ENCODE data around the gene PRKAG2. TPM values are rescaled to one million over a fixed set of nuclear protein-coding genes. Genes with fewer than 3 reads are reported as not detected.

Gene PRKAG2
- total RNA-seq, 4 donors from 2014 or later, result 25.1 to 57.8 (median 46.7) TPM

DNA sequence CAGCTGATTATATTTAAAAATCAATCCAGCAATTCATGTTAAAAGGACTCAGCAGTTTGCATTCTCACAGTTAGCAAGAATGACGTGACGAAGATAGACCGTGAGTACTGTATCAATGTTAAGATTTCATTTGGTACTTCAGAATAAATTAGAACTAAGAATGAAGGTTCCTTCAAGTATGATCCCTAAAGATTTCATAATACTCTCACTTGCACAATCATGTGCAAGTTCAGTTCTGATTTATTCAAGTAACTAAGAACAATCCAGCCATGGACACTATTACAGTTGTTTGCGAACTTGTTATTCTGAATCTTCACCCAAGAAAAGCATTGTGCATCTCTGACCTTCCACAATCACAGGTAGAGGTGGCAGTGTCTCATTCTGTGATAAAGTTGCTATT lies 365.0 kb downstream of the PRKAG2 start:
- no peak overlapping the region for H3K4me3 ChIP-seq
- peaks cover 0 to 69% (median 29%) of the 10 kb centered on the region in 4 donors for H3K4me1 ChIP-seq
- 88% methylated on average over 3 to 4 of the region's 4 CpGs for WGBS, 2 donors (ENCODE audit: low coverage in 1 of 2)
- no peak for DNase-seq
- in situ Hi-C loops (cut with MboI; ENCODE audit: low pct_ligation_motif_present in 1 of 4, low pct_unique_long_range_greater_than_20kb in 1 of 4, low sequenced_read_pairs in 3 of 4) (no loop called here), intact Hi-C loops (cut with DNase I; ENCODE audit: low total_unique reads) (loop anchor here (2.0 to 10.0 kb wide), 2 partner anchors 49 to 113 kb away; no protein-coding TSS in a partner anchor)
- no peaks in the 10 kb centered on the region for H3K27me3 ChIP-seq
- H3K27ac ChIP-seq, result peak overlapping the region in 3 of 4 donors; percentile 10 to 63 (median 20)
- no peaks in the 10 kb centered on the region for H3K36me3 ChIP-seq
- TF ChIP-seq POLR2AphosphoS5 (IDR thresholded peaks at IDR 0.05), result peak in 1 of 3 donors; percentile 24
- TF ChIP-seq, protein P1, sequence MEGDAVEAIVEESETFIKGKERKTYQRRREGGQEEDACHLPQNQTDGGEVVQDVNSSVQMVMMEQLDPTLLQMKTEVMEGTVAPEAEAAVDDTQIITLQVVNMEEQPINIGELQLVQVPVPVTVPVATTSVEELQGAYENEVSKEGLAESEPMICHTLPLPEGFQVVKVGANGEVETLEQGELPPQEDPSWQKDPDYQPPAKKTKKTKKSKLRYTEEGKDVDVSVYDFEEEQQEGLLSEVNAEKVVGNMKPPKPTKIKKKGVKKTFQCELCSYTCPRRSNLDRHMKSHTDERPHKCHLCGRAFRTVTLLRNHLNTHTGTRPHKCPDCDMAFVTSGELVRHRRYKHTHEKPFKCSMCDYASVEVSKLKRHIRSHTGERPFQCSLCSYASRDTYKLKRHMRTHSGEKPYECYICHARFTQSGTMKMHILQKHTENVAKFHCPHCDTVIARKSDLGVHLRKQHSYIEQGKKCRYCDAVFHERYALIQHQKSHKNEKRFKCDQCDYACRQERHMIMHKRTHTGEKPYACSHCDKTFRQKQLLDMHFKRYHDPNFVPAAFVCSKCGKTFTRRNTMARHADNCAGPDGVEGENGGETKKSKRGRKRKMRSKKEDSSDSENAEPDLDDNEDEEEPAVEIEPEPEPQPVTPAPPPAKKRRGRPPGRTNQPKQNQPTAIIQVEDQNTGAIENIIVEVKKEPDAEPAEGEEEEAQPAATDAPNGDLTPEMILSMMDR (IDR thresholded peaks at IDR 0.05), result no peak
- no peaks in the 10 kb centered on the region for H3K9me3 ChIP-seq

DNA sequence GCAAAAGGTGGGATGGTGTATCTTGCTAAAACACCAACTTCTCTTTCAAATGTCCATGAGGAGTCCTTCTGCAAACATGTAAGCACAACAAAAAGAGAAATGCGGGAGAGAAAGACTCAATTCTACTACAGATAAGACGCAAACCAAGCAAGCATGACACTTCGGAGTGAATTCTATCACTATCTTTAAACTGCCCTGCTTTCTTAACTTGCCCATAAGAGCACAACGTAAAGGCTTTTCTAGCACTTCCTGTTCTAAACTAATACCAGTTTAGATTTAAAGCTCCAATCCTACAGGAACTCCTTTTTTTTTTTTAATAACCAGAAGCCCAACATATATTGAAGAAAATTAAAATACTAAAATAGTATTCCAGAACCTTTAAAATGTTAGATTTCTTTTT lies 365.6 kb downstream of the PRKAG2 start:
- Histone ChIP-seq H3K4me1 (peaks cover 0 to 70% (median 31%) of the 10 kb centered on the region in 4 donors), H3K27ac (no peak overlapping the region), H3K27me3 (no peaks in the 10 kb centered on the region), H3K36me3 (no peaks in the 10 kb centered on the region), H3K9me3 (no peaks in the 10 kb centered on the region), H3K4me3 (no peak overlapping the region)
- 86 to 94% methylated on average over 4 of the region's 4 CpGs for WGBS, 2 donors (ENCODE audit: low coverage in 1 of 2)
- DNase-seq, result no peak
- TF ChIP-seq EP300 (IDR thresholded peaks at IDR 0.05; ENCODE audit: low read depth), result no peak
- TF ChIP-seq POLR2A (IDR thresholded peaks at IDR 0.05), result no peak
- no peak for TF ChIP-seq POLR2AphosphoS5 (IDR thresholded peaks at IDR 0.05)
- TF ChIP-seq, protein P1 (IDR thresholded peaks at IDR 0.05), result no peak
- intact Hi-C loops (cut with DNase I; ENCODE audit: low total_unique reads) (loop anchor here (10.0 kb wide), 1 partner anchor 114 kb away; no protein-coding TSS in a partner anchor), in situ Hi-C loops (cut with MboI; ENCODE audit: low pct_ligation_motif_present in 1 of 4, low pct_unique_long_range_greater_than_20kb in 1 of 4, low sequenced_read_pairs in 3 of 4) (no loop called here)

DNA sequence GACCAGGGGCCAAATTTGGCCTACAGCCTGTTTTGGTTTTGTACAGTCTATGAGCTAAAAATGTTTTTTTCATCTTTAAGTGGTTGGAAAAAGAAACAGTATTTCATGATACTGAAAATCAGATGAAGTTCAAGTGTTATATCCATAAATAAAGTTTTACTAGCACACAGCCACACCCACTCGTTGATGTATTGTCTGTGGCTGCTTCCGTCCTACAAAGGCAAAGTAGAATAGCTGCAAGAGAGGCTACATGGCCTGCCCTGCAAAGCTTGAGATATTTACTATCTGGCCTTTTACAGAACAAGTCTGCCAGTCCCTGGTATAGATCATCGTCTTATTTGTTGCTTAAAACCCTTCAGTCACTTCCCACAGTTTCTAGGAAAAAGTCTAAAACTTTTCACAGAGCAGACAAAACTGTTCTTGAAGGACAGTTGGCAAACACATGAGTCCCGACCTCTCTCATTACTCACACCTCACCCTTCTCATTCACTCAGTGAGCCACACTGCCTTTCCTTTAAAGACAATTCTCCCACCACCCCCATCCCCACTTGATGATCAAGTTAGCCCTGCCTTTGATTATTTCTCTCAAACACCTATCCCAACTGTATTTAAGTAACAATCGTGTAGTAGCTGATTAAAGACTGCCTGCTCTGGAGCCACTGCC lies 367.1 kb downstream of the PRKAG2 start:
- intact Hi-C loops (cut with DNase I; ENCODE audit: low total_unique reads), result loop anchor here (10.0 kb wide), 1 partner anchor 115 kb away; no protein-coding TSS in a partner anchor
- Histone ChIP-seq H3K9me3 (no peaks in the 10 kb centered on the region), H3K36me3 (no peaks in the 10 kb centered on the region), H3K4me1 (peaks cover 0 to 57% (median 31%) of the 10 kb centered on the region in 4 donors), H3K27me3 (no peaks in the 10 kb centered on the region), H3K27ac (peak overlapping the region; percentile 9 to 63 (median 28)), H3K4me3 (no peak overlapping the region)
- in situ Hi-C loops (cut with MboI; ENCODE audit: low pct_ligation_motif_present in 1 of 4, low pct_unique_long_range_greater_than_20kb in 1 of 4, low sequenced_read_pairs in 3 of 4), result no loop called here
- WGBS, 2 donors (ENCODE audit: low coverage in 1 of 2), result 50 to 65% methylated on average over 4 to 5 of the region's 5 CpGs
- DNase-seq, result no peak
- TF ChIP-seq, protein P1 (IDR thresholded peaks at IDR 0.05), result no peak
- TF ChIP-seq POLR2AphosphoS5 (IDR thresholded peaks at IDR 0.05) (no peak), POLR2A (IDR thresholded peaks at IDR 0.05) (no peak), EP300 (IDR thresholded peaks at IDR 0.05; ENCODE audit: low read depth) (no peak)

DNA sequence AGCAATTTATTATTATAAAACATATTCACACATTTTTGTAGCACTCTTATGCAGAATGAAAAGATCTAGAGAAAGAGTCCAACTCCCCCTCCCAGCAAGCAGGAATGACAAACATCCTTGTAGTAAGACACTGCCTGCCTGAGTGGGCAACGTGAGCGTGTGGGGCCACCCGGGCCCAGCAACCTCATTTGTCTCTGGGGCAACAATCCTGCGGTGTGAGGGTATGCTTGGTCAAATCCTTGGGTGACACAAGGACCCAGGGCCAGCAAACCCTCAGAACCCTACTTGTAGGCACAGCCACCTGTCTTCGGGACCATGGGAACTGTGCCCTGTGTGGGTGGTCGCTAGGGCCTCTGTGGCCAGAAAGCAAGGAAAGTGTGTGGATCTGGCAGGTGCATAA lies 367.9 kb downstream of the PRKAG2 start:
- Histone ChIP-seq H3K27ac (peak overlapping the region in 3 of 4 donors; percentile 25 to 63 (median 30)), H3K4me1 (peaks cover 0 to 62% (median 31%) of the 10 kb centered on the region in 4 donors), H3K27me3 (no peaks in the 10 kb centered on the region), H3K9me3 (no peaks in the 10 kb centered on the region), H3K4me3 (no peak overlapping the region), H3K36me3 (no peaks in the 10 kb centered on the region)
- no peak for TF ChIP-seq POLR2A (IDR thresholded peaks at IDR 0.05)
- TF ChIP-seq, protein P1 (IDR thresholded peaks at IDR 0.05), result no peak
- intact Hi-C loops (cut with DNase I; ENCODE audit: low total_unique reads) (no loop called here), in situ Hi-C loops (cut with MboI; ENCODE audit: low pct_ligation_motif_present in 1 of 4, low pct_unique_long_range_greater_than_20kb in 1 of 4, low sequenced_read_pairs in 3 of 4) (no loop called here)
- WGBS, 2 donors (ENCODE audit: low coverage in 1 of 2), result 79 to 100% methylated on average over 1 to 6 of the region's 6 CpGs
- DNase-seq, result no peak

Measured in transverse colon (tissue), 4 donors.